ENCODE data around the gene CBY1. TPM values are rescaled to one million over a fixed set of nuclear protein-coding genes. Genes with fewer than 3 reads are reported as not detected.

CBY1 gene
- total and polyA plus RNA-seq, 2 donors (not counting 1 experiment from before 2014, with no cell fraction given) = 6.0 to 20.7 TPM

GRCh38 chr22:38707346-38707745, 50.9 kb downstream of the CBY1 start:
- WGBS (ENCODE audit: insufficient coverage) = no CpG with 5 or more reads among the region's 2 CpGs

More at GRCh38 chr22:38707346-38707745, 50.9 kb downstream of the CBY1 start:
- Histone ChIP-seq H4K20me1 (ENCODE audit: control insufficient read depth, insufficient read depth, low read length, poor library complexity, severe bottlenecking) (peaks cover 63% of the 10 kb centered on the region), H3K4me3 (ENCODE audit: control extremely low read depth in 1 of 5, extremely low read depth in 1 of 5, insufficient read depth in 1 of 5, low read depth in 2 of 5, low read length in 4 of 5) (peak overlapping the region in 4 of 5 experiments; percentile 81 to 93 (median 89)), H3K4me1 (ENCODE audit: control insufficient read depth in 2 of 2, insufficient read depth in 2 of 2, low read length in 2 of 2) (peaks cover 45 to 47% of the 10 kb centered on the region in 2 donors), H3K27ac (ENCODE audit: low read length in 2 of 2) (peak overlapping the region in 1 of 2 donors; percentile 91), H3K36me3 (replicated peaks in 1 of 2; ENCODE audit: control extremely low read depth in 1 of 2, control insufficient read depth in 1 of 2, extremely low read depth in 1 of 2, insufficient read depth in 2 of 2, low read length in 1 of 2) (peaks cover 0 to 22% of the 10 kb centered on the region in 2 experiments), H3K9me3 (ENCODE audit: control extremely low read depth in 1 of 3, control insufficient read depth in 2 of 3, insufficient read depth in 1 of 3, low read length in 2 of 3) (no peaks in the 10 kb centered on the region), H2AFZ (ENCODE audit: insufficient read depth, low read depth, low read length, poor library complexity, severe bottlenecking) (no peak overlapping the region), H3K79me2 (ENCODE audit: control insufficient read depth, insufficient read depth, low read length) (peaks cover 66% of the 10 kb centered on the region), H3K4me2 (replicated peaks; ENCODE audit: low read depth, low read length, poor library complexity, severe bottlenecking) (peak overlapping the region; percentile 87), H3K9ac (ENCODE audit: low read length) (peak overlapping the region; percentile 90), H3K27me3 (replicated peaks in 1 of 4; ENCODE audit: control extremely low read depth in 1 of 4, control insufficient read depth in 3 of 4, insufficient read depth in 4 of 4, low read length in 3 of 4) (no peaks in the 10 kb centered on the region)
- CTCF ChIA-PET = interaction anchor here (0.9 to 6.6 kb wide), 4 partner anchors 9 to 136 kb away, joined by 3 to 35 read pairs (median 5); partner anchors contain the start of gene TOMM22
- intact Hi-C loops (cut with micrococcal nuclease) = loop anchor here (5.0 to 10.0 kb wide), 2 partner anchors 523 to 610 kb away; partner anchors contain the start of genes PLA2G6 and RPL3
- no peak for ATAC-seq (ENCODE audit: low read depth)
- no peaks in the 10 kb centered on the region for H3K27me3 Mint-ChIP-seq
- no peak for DNase-seq
- POLR2A ChIA-PET = no interaction called here
- peaks cover 69% of the 10 kb centered on the region for H3K4me1 Mint-ChIP-seq
- H3K4me3 Mint-ChIP-seq = peak overlapping the region; percentile 94
- peak overlapping the region; percentile 90 for H3K27ac Mint-ChIP-seq
- TF ChIP-seq EZH2 (IDR thresholded peaks at IDR 0.05; ENCODE audit: borderline replicate concordance, insufficient read depth, low read depth, low read length, poor library complexity, severe bottlenecking) (no peak), CTCF (IDR thresholded peaks at IDR 0.05) (no peak)
- H3K9me3 Mint-ChIP-seq (ENCODE audit: insufficient read depth) = no peaks in the 10 kb centered on the region

All from B cell (primary cell).